ENCODE measurements around the gene CLCA2.

DNA sequence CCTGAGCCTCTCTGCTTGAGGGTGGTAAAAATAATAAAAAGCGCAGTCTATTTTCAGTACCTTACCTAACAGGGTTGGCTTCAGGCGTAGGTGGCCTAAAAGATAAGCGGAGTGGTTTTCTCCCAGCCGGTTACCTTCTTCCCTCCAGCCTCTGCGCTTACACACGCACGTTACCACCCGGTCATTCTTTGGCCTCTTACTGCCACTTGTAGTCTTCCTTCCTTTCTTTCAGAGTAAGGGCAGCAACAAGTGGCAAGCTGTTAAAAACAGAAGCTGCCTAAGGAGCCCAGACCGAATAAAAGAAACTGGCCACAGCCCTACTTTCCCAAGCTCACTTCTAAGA lies 80.1 kb downstream of the CLCA2 start:
- TF ChIP-seq GATA2 (IDR thresholded peaks at IDR 0.05; ENCODE audit: low read depth, low read length) (no peak), GATA3 (IDR thresholded peaks at IDR 0.05; ENCODE audit: low read depth, low read length) (no peak)
